Stimulated activated CD8-positive, alpha-beta memory T cell treated with anti-CD3 and anti-CD28 coated beads, Interleukin-15, amount 100 ng/mL, for 24 hours (primary cell): ENCODE data around the gene ULK4.
"Not testable (repeated sequence)": the region's sequence is repeated elsewhere in the genome, so short reads cannot be mapped to it uniquely, and the experiment has no call there.

ENCODE experiments used
- DNase-seq: peaks from one replicate; pipeline ENCODE4 v3.0.0-alpha.2; 2020; ENCODE audit warnings: low read depth

Gene ULK4

DNA sequence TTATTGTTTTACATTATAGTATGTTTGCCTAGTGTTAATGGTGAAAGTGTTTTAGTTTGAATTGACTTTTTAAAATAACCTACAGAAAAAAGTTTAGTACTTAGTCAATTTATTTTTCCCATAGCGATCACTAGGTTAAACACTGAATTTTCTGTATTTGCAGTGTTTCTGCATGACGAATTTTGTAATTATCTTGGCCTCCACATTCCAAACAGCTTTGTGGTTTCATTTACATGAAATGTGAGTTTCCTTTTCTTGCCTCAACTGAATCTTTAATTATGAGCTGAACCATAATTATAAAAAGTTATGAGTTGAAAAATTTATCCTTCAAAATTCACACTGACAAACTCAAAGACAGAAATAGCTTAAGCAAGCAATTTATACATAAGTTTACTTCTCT is 527.1 kb downstream of the ULK4 start:
- DNase-seq, result no peak

- no peak for DNase-seq
These were observed 530.5 kb downstream of the ULK4 start for GRCh38 chr3:41431386-41431785.

DNA sequence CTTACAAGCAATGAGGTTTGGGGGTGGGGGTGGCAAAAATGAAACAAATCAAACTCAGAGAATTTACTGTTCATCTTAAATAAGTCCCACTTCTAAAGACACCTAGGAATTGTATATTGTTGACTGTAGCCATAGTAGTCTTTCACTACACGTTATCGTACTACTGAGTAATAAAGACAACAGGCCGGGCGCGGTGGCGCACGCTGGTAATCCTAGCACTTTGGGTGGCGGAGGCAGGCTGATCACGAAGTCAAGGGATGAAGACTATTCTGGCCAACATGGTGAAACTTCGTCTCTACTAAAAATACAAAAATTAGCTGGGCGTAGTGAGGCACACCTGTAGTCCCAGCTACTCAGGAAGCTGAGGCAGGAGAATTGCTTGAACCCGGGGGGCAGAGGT is 531.0 kb downstream of the ULK4 start:
- no peak for DNase-seq

DNA sequence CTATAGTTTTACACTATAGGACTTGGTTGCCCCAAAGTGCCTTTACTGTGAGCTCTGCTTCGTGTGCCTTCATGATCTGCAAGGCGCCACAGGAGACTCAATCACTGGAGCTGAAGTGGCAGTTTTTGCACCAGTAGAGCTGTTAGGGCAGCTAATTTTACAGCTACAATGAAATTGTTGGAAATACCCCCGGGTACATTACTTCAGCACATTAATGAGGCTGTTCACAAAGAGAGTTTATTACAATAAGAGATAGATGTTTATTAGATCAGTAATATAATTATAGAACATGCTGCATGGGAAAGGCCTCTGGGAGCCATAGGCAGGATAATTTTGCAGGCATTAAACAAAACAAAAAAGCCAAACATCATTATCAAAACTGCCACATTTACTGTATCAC is 531.5 kb downstream of the ULK4 start:
- no peak for DNase-seq

GRCh38 chr3:41426485-41426884 is 535.4 kb downstream of the ULK4 start:
- DNase-seq, result no peak

DNA sequence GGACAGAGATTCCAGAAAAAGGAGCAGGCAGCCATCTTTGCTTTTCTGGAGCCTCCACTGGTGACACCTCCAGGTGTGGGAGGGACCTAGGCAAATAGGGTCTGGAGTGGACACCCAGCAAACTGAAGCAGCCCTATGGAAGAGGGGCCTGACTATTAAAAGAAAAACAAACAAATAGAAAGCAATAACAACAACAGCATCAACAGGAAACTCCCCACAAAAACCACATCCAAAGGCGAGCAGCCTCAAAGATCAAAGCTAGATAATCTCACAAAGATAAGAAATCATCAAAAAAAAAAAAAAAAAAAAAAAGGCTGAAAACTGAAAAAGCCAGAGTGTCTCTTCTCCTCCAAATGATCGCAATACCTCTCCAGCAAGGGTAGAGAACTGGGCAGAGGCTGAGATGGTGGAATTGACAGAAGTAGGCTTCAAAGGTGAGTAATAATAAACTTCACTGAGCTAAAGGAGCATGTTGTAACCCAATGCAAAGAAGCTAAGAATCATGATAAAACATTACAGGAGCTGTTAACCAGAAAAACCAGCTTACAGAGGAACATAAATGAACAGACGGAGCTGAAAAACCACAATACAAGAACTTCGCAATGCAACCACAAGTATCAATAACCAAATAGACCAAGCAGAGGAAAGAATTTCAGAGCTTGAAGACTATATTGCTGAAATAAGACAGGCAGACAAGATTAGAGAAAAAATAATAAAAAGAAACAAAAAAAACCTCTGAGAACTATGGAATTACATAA is 537.2 kb downstream of the ULK4 start:
- no peak for DNase-seq

DNA sequence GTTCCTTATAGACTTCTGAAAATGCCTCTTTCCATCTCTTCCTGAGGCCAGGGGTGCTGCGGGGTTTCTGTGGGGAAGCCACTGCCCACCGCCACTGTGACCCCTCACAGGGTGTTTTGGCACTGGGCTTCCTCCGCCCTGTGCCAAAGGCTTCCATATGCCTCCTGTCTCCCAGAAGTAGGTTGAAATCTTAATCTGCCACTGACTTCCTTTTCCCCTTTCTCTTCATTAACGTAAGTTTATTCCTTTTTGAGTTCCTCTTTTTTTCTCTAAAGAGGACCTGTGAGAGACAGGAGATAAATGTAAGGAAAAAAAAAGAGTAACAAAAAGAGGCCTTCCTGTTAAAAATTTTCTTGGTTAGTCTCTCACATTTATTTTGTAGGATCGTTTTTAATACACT is 542.1 kb downstream of the ULK4 start:
- no peak for DNase-seq

GRCh38 chr3:41418961-41419691 is 542.8 kb downstream of the ULK4 start:
- no peak for DNase-seq

DNA sequence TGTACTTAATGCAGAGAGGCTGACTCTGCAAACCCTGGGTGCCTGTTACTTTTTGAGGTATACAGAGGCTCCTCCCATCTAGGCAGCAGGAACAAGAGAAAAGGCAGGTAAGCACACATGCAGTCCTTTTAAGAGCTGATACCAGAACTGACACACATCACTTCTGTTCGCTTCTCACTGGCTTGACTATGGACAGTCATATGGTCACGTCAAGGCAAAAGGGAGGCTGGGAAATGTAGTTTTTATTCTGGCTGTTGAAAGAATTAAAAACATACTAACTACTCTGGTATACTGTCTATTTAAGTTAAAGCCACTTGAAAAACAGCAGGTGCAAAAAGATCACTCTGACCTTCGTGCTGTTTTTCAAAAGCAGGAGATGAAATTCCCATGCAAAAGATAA is 544.3 kb downstream of the ULK4 start:
- DNase-seq, result no peak

DNA sequence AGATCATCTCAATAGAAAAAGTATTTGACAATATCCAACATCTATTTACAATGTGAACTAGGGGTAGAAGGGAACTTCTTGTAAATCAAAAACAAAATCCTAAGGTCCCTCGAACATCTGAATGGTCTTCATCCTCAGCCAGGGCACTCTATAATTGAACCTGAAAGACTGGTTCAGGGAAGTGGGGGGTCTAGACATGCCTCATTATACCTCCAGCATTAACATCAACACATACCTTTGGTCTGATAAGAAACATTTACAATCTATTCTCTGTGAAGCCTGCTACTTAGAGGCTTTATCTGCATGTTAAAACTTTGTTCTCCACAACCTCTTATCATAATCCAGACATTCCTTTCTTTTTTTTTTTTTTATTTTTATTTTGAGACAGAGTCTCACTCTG is 550.8 kb downstream of the ULK4 start:
- DNase-seq, result no peak

DNA sequence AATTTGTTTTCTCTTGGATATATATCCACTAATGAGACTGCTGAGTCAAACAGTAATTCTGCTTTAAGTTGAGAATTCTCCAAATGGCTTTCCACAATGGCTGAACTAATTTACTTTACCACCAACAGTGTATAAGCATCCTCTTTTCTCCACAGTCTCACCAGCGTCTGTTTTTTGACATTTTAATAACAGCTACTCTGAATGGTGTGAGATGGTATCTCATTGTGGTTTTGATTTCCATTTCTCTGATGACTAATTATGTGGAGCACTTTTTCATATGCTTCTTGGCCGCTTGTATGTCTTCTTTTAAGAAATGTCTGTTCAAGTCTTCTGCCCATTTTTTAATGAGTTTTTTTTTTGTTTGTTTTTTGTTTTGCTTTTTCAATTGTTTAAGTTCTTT is 556.4 kb downstream of the ULK4 start:
- DNase-seq, result no peak

- no peak for DNase-seq
These were observed 557.3 kb downstream of the ULK4 start for GRCh38 chr3:41404582-41404981.

DNA sequence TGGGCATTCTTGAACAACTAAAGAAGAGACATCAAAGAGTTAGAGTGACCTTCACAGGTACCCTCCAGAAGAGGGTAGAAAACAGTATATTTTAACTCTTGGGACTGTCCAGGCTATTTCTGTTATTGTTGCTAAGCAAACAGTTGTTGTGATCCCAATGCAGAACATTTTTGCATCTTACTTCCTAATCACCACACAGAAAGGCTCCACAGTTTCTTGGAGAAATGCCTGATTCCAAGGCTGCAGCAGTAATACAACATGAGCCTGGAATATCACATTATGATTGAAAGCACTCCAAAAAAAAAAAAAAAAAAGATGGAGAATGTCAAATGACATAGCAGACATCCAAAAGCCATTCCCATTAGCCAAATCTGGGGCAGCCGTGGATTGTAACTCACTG is 567.0 kb downstream of the ULK4 start:
- DNase-seq, result no peak

GRCh38 chr3:41370765-41371535 is 591.0 kb downstream of the ULK4 start:
- DNase-seq, result not testable (repeated sequence)

- DNase-seq, result no peak
These were observed 591.6 kb downstream of the ULK4 start for GRCh38 chr3:41370307-41370706.

DNA sequence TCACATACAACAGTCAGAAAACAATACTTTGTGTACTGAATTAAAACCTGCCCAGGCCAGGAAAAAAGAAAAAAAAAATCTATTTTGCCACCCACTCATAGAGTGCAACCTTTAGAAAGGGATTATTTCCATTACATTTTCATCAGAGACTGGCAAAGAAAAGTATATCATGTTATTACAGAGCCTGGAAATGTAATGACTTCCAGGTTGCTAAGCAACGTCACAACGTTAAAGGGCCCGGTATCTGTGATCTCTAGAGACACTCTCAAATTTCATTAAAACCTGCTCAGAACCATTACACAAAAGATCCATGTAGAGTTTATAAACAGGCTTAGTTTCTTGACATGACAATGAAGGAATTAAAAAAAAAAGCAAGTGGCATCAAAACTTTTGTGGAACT is 592.1 kb downstream of the ULK4 start:
- DNase-seq, result no peak

DNA sequence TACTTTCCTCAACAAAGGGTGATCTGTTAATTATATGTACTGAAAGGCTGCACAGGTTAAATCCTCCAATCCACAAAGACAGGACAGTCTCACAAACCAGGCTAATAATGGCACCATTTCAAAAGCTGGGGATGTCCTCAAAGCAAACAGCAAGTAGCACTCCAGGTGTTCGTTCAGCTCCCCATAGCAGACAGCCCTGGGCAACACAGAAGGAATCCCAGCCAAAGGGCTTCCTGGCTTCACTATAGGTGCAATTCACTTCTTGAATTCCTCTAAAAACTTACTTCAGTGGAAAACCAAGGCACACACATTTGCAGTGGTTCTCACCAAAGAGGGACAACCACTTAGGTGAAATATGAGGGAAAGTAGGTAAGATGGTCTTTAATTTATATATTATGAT is 595.9 kb downstream of the ULK4 start:
- DNase-seq, result no peak

DNA sequence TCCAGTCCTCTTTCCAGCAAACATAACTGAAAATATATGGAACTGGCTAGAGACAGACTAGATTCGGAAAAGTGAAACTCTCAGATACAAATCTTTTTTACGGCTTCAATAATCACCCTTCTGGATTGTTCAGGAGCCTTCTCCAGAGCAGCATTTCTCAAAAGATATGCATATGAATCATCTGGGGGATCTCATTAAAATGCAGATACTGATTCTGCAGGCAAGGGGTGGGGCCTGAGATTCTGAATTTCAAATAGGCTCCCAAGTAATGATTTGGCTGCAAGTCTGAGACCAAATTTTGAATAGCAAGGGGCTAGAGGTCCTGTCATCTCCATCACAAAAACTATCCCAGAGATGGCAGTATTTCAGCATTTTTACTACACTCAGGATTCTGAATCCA is 597.2 kb downstream of the ULK4 start:
- DNase-seq, result no peak

GRCh38 chr3:41363830-41364523 is 597.9 kb downstream of the ULK4 start:
- no peak for DNase-seq

GRCh38 chr3:41362638-41363559 is 599.0 kb downstream of the ULK4 start:
- no peak for DNase-seq

GRCh38 chr3:41357271-41357670 is 604.6 kb downstream of the ULK4 start:
- no peak for DNase-seq
